ENCODE measurements around the gene RAD51C. TPM values are rescaled to one million over a fixed set of nuclear protein-coding genes. Genes with fewer than 3 reads are reported as not detected.

The RAD51C gene
- total RNA-seq, 2 donors from 2014 or later = 30.4 to 32.5 TPM

- TF ChIP-seq CTCF (IDR thresholded peaks at IDR 0.05) = no peak
These were observed 1.9 kb downstream of the RAD51C start for GRCh38 chr17:58694302-58694701.

GRCh38 chr17:58694826-58695225 is 2.4 kb downstream of the RAD51C start:
- H3K4me1 ChIP-seq (replicated peaks) = no peaks in the 10 kb centered on the region
- no peak overlapping the region for H3K4me3 ChIP-seq
- TF ChIP-seq CTCF (IDR thresholded peaks at IDR 0.05) = no peak
- no peak for TF ChIP-seq POLR2A (IDR thresholded peaks at IDR 0.05)
- no peak for TF ChIP-seq POLR2AphosphoS5 (IDR thresholded peaks at IDR 0.05)
- no peaks in the 10 kb centered on the region for H3K27me3 ChIP-seq (replicated peaks; ENCODE audit: insufficient read depth)
- H3K9me3 ChIP-seq = no peaks in the 10 kb centered on the region
- DNase-seq (ENCODE audit: low spot score) = no peak
- 96% methylated on average over 1 of the region's 1 CpG for WGBS
- no peak overlapping the region for H3K27ac ChIP-seq
- intact Hi-C loops (cut with DNase I) = loop anchor here (5.0 kb wide), 1 partner anchor 178 kb away; no protein-coding TSS in a partner anchor
- H3K36me3 ChIP-seq = peaks cover 0 to 6% of the 10 kb centered on the region in 2 donors

More at GRCh38 chr17:58694302-58694701, 1.9 kb downstream of the RAD51C start:
- no peak for DNase-seq (ENCODE audit: low spot score)
- H3K27me3 ChIP-seq (replicated peaks; ENCODE audit: insufficient read depth) = no peaks in the 10 kb centered on the region
- no peak overlapping the region for H3K4me3 ChIP-seq
- intact Hi-C loops (cut with DNase I) = loop anchor here (5.0 kb wide), 1 partner anchor 177 kb away; no protein-coding TSS in a partner anchor
- H3K4me1 ChIP-seq (replicated peaks) = no peaks in the 10 kb centered on the region
- H3K36me3 ChIP-seq = peaks cover 0 to 4% of the 10 kb centered on the region in 2 donors
- no peak overlapping the region for H3K27ac ChIP-seq
- WGBS = 89% methylated on average over 8 of the region's 8 CpGs
- H3K9me3 ChIP-seq = no peaks in the 10 kb centered on the region

GRCh38 chr17:58699771-58700170 is 7.4 kb downstream of the RAD51C start:
- H3K4me3 ChIP-seq = no peak overlapping the region
- intact Hi-C loops (cut with DNase I) = no loop called here
- H3K27me3 ChIP-seq (replicated peaks; ENCODE audit: insufficient read depth) = no peaks in the 10 kb centered on the region
- H3K4me1 ChIP-seq (replicated peaks) = no peaks in the 10 kb centered on the region
- no peaks in the 10 kb centered on the region for H3K9me3 ChIP-seq
- TF ChIP-seq POLR2A (IDR thresholded peaks at IDR 0.05) (no peak), POLR2AphosphoS5 (IDR thresholded peaks at IDR 0.05) (no peak), CTCF (IDR thresholded peaks at IDR 0.05) (no peak)
- no peak overlapping the region for H3K27ac ChIP-seq
- 90% methylated on average over 11 of the region's 11 CpGs for WGBS
- peaks cover 0 to 6% of the 10 kb centered on the region in 2 donors for H3K36me3 ChIP-seq
- no peak for DNase-seq (ENCODE audit: low spot score)

GRCh38 chr17:58702045-58702476 is 9.7 kb downstream of the RAD51C start:
- H3K36me3 ChIP-seq = peaks cover 0 to 6% of the 10 kb centered on the region in 2 donors
- H3K27me3 ChIP-seq (replicated peaks; ENCODE audit: insufficient read depth) = no peaks in the 10 kb centered on the region
- WGBS = 88% methylated on average over 5 of the region's 5 CpGs
- no peak for DNase-seq (ENCODE audit: low spot score)
- no peaks in the 10 kb centered on the region for H3K9me3 ChIP-seq
- intact Hi-C loops (cut with DNase I) = no loop called here
- H3K4me1 ChIP-seq (replicated peaks) = no peaks in the 10 kb centered on the region
- H3K27ac ChIP-seq = no peak overlapping the region
- H3K4me3 ChIP-seq = no peak overlapping the region
- TF ChIP-seq CTCF (IDR thresholded peaks at IDR 0.05) (no peak), POLR2A (IDR thresholded peaks at IDR 0.05) (no peak), POLR2AphosphoS5 (IDR thresholded peaks at IDR 0.05) (no peak)

GRCh38 chr17:58702708-58703107 is 10.3 kb downstream of the RAD51C start:
- H3K4me3 ChIP-seq = no peak overlapping the region
- no peak overlapping the region for H3K27ac ChIP-seq
- H3K9me3 ChIP-seq = no peaks in the 10 kb centered on the region
- no peak for DNase-seq (ENCODE audit: low spot score)
- intact Hi-C loops (cut with DNase I) = no loop called here
- WGBS = 84% methylated on average over 8 of the region's 8 CpGs
- peaks cover 0 to 6% of the 10 kb centered on the region in 2 donors for H3K36me3 ChIP-seq
- no peaks in the 10 kb centered on the region for H3K27me3 ChIP-seq (replicated peaks; ENCODE audit: insufficient read depth)
- no peak for TF ChIP-seq CTCF (IDR thresholded peaks at IDR 0.05)
- no peak for TF ChIP-seq POLR2AphosphoS5 (IDR thresholded peaks at IDR 0.05)
- no peak for TF ChIP-seq POLR2A (IDR thresholded peaks at IDR 0.05)
- H3K4me1 ChIP-seq (replicated peaks) = no peaks in the 10 kb centered on the region

Data from prostate gland (tissue), 2 donors.